WTC11 (cell line): Measurements from ENCODE around the gene OST4. TPM values are rescaled to one million over a fixed set of nuclear protein-coding genes. Genes with fewer than 3 reads are reported as not detected.
A peak's percentile ranks its signal among the peaks of the same experiment; 100 is the strongest.

ENCODE experiments used
- ATAC-seq: fragments of 200-7000 bp; cut with Tn5 transposase; 2 replicates; pipeline ENCODE4 v1.10.0; 2021; ENCODE audit warnings: mild to moderate bottlenecking, moderate library complexity
- CTCF ChIA-PET: fragments of 300-600 bp; sonication (Branson Sonifier 250); formaldehyde crosslinking; loops from one replicate; lab custom pipeline; 2021; ENCODE audit warnings: antibody characterized with exemption; lab: Charles Lee
- POLR2A ChIA-PET: fragments of 350-600 bp; sonication (Branson Sonifier 250); formaldehyde crosslinking; loops from one replicate; lab custom pipeline; 2021; ENCODE audit warnings: antibody characterized with exemption; lab: Charles Lee
- DNase-seq: peaks from one replicate; pipeline ENCODE4 v3.0.0; 2021; ENCODE audit warnings: low spot score
- H3K27ac Mint-ChIP-seq: 2 replicates; pipeline ENCODE4 v1.8.0; 2021; ENCODE audit warnings: mixed read lengths
- H3K27me3 Mint-ChIP-seq: 2 replicates; pipeline ENCODE4 v1.8.0; 2021; ENCODE audit warnings: low read depth, mild to moderate bottlenecking, moderate library complexity, mixed read lengths
- H3K36me3 Mint-ChIP-seq: 2 replicates; pipeline ENCODE4 v1.8.0; 2021; ENCODE audit warnings: mixed read lengths
- H3K4me1 Mint-ChIP-seq: 2 replicates; pipeline ENCODE4 v1.8.0; 2022; ENCODE audit warnings: mixed read lengths
- H3K4me3 Mint-ChIP-seq: 2 replicates; pipeline ENCODE4 v1.8.0; 2021; ENCODE audit warnings: mild to moderate bottlenecking, moderate library complexity, mixed read lengths
- H3K9me3 Mint-ChIP-seq: 2 replicates; pipeline ENCODE4 v1.8.0; 2021; ENCODE audit warnings: mixed read lengths
- CREM ChIP-seq: sonication (generic); formaldehyde crosslinking; IDR thresholded peaks from 2 replicates; pipeline ENCODE4 v1.8.1; 2022; ENCODE audit warnings: mild to moderate bottlenecking, missing genetic modification reagents, moderate library complexity
- FOXP1 ChIP-seq: sonication (generic); formaldehyde crosslinking; IDR thresholded peaks from 2 replicates; pipeline ENCODE4 v1.8.0; 2022; ENCODE audit warnings: missing genetic modification reagents, mild to moderate bottlenecking, moderate library complexity, borderline replicate concordance
- KAT7 ChIP-seq: sonication (generic); formaldehyde crosslinking; IDR thresholded peaks from 2 replicates; pipeline ENCODE4 v1.8.1; 2023; ENCODE audit warnings: missing genetic modification reagents, mild to moderate bottlenecking, borderline replicate concordance
- NFE2L1 ChIP-seq: sonication (generic); formaldehyde crosslinking; IDR thresholded peaks from 2 replicates; pipeline ENCODE4 v1.8.1; 2023; ENCODE audit warnings: missing genetic modification reagents
- NFYB ChIP-seq: sonication (generic); formaldehyde crosslinking; conservative IDR thresholded peaks from 2 replicates; pipeline ENCODE4 v1.8.0; 2022; ENCODE audit warnings: low read depth, missing genetic modification reagents
- TEAD1 ChIP-seq: sonication (generic); formaldehyde crosslinking; IDR thresholded peaks from 2 replicates; pipeline ENCODE4 v1.8.0; 2022; ENCODE audit warnings: mild to moderate bottlenecking, missing genetic modification reagents
- TP53 ChIP-seq: sonication (generic); formaldehyde crosslinking; IDR thresholded peaks from 2 replicates; pipeline ENCODE4 v1.8.1; 2023; ENCODE audit warnings: mild to moderate bottlenecking, missing genetic modification reagents
- ZNF138 ChIP-seq: sonication (generic); formaldehyde crosslinking; conservative IDR thresholded peaks from 2 replicates; pipeline ENCODE4 v1.8.1; 2022; ENCODE audit warnings: mild to moderate bottlenecking, moderate library complexity, missing genetic modification reagents
- ZNF263 ChIP-seq: sonication (generic); formaldehyde crosslinking; IDR thresholded peaks from 2 replicates; pipeline ENCODE4 v1.8.1; 2022; ENCODE audit warnings: low read depth, mild to moderate bottlenecking, moderate library complexity, missing genetic modification reagents
- ZNF416 ChIP-seq: fragments of 250-450 bp; sonication (Bioruptor Pico); IDR thresholded peaks from 2 replicates; pipeline ENCODE4 v1.9.0; 2021; ENCODE audit warnings: mild to moderate bottlenecking, inconsistent platforms
- ZNF671 ChIP-seq: fragments of 250-450 bp; sonication (Bioruptor Pico); IDR thresholded peaks from 2 replicates; pipeline ENCODE4 v1.8.0; 2021; ENCODE audit warnings: mild to moderate bottlenecking
- total RNA-seq: library from RNA; stranded (reverse); gene quantifications from 3 replicates; pipeline ENCODE4 v1.2.3, GENCODE V29; 2021
- TF ChIP-seq, protein P1 (sequence below): fragments of 250-450 bp; sonication (Bioruptor Pico); IDR thresholded peaks from 2 replicates; pipeline ENCODE4 v1.9.0; 2021; ENCODE audit warnings: mild to moderate bottlenecking
- TF ChIP-seq, protein P2 (sequence below): sonication (generic); formaldehyde crosslinking; IDR thresholded peaks from 2 replicates; pipeline ENCODE4 v1.8.1; 2023; ENCODE audit warnings: mild to moderate bottlenecking, missing genetic modification reagents, moderate library complexity
- TF ChIP-seq, protein P3 (sequence below): sonication (generic); formaldehyde crosslinking; IDR thresholded peaks from 2 replicates; pipeline ENCODE4 v1.8.0; 2022; ENCODE audit warnings: mild to moderate bottlenecking, missing genetic modification reagents
- TF ChIP-seq, protein P4 (sequence below): sonication (generic); formaldehyde crosslinking; IDR thresholded peaks from 2 replicates; pipeline ENCODE4 v1.8.0; 2023; ENCODE audit warnings: missing genetic modification reagents, mild to moderate bottlenecking, borderline replicate concordance
- TF ChIP-seq, protein P5 (sequence below): sonication (generic); formaldehyde crosslinking; IDR thresholded peaks from 2 replicates; pipeline ENCODE4 v1.8.1; 2022; ENCODE audit warnings: mild to moderate bottlenecking, moderate library complexity, missing genetic modification reagents

The OST4 gene
- total RNA-seq, 1 experiment from 2014 or later, result 210 TPM

DNA sequence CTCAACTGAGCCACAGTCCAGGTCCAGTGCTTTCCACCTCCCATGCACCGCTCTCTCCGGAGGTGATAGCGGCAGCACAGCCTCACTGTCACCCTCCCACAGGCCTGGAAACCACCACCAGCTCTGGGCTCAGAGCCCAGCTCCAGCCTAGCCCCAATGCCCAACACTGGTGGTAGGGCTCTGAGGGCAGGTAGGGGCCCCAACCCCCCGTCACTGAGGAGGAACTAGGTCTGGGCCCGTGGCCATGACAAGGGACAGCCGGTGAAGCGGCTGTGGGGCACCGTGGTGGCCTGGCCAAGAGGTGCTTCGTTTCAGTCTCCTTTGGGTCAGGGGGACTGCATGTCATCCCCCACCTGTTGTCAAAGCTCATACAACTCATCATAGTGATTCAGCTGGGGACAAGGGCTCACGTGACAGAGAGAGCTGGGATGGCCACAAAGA, 44.2 kb downstream of the OST4 start (continued):
- TF ChIP-seq CREM (CRISPR knock-in tag) (no peak), ZNF671 (CRISPR knock-in tag) (no peak)
- TF ChIP-seq, protein P1, sequence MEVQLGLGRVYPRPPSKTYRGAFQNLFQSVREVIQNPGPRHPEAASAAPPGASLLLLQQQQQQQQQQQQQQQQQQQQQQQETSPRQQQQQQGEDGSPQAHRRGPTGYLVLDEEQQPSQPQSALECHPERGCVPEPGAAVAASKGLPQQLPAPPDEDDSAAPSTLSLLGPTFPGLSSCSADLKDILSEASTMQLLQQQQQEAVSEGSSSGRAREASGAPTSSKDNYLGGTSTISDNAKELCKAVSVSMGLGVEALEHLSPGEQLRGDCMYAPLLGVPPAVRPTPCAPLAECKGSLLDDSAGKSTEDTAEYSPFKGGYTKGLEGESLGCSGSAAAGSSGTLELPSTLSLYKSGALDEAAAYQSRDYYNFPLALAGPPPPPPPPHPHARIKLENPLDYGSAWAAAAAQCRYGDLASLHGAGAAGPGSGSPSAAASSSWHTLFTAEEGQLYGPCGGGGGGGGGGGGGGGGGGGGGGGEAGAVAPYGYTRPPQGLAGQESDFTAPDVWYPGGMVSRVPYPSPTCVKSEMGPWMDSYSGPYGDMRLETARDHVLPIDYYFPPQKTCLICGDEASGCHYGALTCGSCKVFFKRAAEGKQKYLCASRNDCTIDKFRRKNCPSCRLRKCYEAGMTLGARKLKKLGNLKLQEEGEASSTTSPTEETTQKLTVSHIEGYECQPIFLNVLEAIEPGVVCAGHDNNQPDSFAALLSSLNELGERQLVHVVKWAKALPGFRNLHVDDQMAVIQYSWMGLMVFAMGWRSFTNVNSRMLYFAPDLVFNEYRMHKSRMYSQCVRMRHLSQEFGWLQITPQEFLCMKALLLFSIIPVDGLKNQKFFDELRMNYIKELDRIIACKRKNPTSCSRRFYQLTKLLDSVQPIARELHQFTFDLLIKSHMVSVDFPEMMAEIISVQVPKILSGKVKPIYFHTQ (CRISPR knock-in tag), result no peak

DNA sequence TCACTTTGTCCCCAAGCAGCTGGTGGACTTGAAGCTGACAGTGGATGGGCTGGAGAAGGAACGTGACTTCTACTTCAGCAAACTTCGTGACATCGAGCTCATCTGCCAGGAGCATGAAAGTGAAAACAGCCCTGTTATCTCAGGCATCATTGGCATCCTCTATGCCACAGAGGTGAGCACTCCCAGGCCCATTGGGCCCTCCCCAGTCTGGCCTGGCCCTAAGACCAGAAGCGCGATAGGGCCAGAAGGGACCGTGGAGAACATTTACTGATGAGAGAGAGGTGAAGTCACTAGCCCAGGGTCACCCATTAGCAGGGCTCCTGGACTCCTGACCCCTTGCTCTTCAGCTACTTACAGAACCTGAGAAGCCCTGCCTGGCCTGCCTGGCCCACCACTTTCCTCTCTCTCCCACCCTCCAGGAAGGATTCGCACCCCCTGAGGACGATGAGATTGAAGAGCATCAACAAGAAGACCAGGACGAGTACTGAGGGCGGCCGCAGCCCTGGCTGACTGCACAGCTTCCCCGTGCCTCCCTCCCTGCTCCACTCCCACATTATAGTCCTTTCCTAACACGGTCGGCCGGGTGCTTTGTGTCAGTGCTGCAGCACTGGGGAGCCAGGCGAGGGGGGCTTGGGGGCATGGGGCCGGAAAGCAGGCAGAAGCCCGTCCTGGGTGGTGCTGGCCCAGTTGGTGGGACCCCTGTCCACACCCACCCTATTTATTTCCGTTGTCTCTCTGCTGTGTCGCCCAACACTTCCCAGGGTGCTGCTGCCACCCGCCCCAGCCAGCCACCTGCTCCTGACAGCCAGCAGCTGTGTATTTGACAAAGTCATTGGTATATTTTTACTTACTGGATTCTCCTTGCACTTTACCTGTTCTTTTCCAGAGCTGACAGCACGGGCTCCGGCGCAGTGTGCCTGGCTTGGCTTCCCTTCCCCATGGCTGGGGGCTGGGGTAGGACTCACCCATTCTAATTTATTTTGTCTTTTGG, 45.3 kb downstream of the OST4 start:
- H3K9me3 Mint-ChIP-seq, result no peaks in the 10 kb centered on the region
- ATAC-seq (no peak), DNase-seq (no peak)
- H3K4me1 Mint-ChIP-seq, result peaks cover 3% of the 10 kb centered on the region; the same call in 1 of the 2 replicates
- CTCF ChIA-PET, result interaction anchor here (0.9 to 6.3 kb wide), 10 partner anchors 10 to 277 kb away, joined by 3 to 161 read pairs (median 18); partner anchors contain the start of genes AGBL5, DPYSL5 and KHK
- POLR2A ChIA-PET, result no interaction called here
- H3K27ac Mint-ChIP-seq, result no peak overlapping the region
- H3K36me3 Mint-ChIP-seq, result peaks cover 7% of the 10 kb centered on the region; the same call in 1 of the 2 replicates
- no peaks in the 10 kb centered on the region for H3K27me3 Mint-ChIP-seq
- TF ChIP-seq KAT7 (CRISPR knock-in tag) (no peak), NFE2L1 (CRISPR knock-in tag) (no peak), ZNF138 (CRISPR knock-in tag) (no peak), TEAD1 (CRISPR knock-in tag) (no peak), ZNF416 (no peak)
- TF ChIP-seq, all 79 proteins: peak for 0
- no peak overlapping the region for H3K4me3 Mint-ChIP-seq

DNA sequence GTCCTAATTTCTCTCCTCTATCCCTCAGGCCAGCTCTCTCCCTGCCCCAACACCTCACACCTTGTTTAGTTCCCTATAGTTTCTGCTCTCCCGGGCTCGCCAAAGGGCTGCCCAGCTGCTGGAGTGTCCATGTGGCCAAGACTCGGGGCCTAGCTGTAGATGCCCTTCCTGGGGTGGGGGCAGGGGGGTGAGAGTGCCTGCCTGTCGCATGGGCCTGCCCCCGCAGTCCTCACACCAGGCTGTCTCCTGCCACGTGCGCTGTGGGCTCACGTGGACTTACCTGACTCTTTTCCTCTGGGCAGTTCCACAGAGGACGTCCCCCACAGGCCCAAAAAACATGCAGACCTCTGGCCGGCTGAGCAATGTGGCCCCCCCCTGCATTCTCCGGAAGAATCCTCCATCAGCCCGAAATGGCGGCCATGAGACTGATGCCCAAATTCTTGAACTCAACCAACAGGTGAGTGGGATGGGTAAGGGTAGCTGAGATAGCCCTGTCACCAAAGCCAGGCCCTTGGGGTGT, 46.1 kb downstream of the OST4 start:
- no peak for TF ChIP-seq ZNF416
- TF ChIP-seq, protein P2, sequence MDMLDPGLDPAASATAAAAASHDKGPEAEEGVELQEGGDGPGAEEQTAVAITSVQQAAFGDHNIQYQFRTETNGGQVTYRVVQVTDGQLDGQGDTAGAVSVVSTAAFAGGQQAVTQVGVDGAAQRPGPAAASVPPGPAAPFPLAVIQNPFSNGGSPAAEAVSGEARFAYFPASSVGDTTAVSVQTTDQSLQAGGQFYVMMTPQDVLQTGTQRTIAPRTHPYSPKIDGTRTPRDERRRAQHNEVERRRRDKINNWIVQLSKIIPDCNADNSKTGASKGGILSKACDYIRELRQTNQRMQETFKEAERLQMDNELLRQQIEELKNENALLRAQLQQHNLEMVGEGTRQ (CRISPR knock-in tag), result no peak
- TF ChIP-seq ZNF263, result no peak
- TF ChIP-seq TP53 (CRISPR knock-in tag), result no peak
- ATAC-seq (no peak), DNase-seq (no peak)
- Mint-ChIP-seq H3K4me3 (no peak overlapping the region), H3K9me3 (no peaks in the 10 kb centered on the region), H3K36me3 (peaks cover 7% of the 10 kb centered on the region; the same call in 1 of the 2 replicates), H3K27me3 (no peaks in the 10 kb centered on the region), H3K4me1 (peaks cover 6% of the 10 kb centered on the region), H3K27ac (no peak overlapping the region; the same call in 1 of the 2 replicates)
- CTCF ChIA-PET, result interaction anchor here (0.6 to 6.3 kb wide), 30 partner anchors 8 to 410 kb away, joined by 3 to 161 read pairs (median 10); partner anchors contain the start of genes AGBL5, DPYSL5, KHK and OST4
- POLR2A ChIA-PET, result no interaction called here

DNA sequence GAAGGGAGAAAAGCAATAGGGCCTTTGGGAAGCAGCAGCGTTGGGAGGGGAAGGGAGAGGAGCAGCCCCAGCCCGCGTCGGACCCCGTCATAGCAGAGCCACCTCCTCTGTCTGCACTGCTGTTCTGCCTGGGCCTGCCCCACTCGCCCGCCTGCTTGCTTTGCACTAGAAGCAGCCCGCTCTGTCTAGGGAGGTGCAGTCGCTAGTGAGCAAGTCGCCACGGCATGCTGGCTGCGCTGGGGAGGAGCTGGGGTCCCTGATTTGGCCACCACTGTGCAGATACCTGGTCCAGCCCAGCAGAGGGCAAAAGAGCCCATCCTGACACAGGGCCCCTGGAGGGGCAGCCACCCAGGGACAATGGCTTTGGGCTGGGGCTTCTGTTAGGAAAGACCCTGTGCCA, 46.6 kb downstream of the OST4 start:
- no peak overlapping the region; the same call in 1 of the 2 replicates for H3K27ac Mint-ChIP-seq
- TF ChIP-seq NFYB (no peak), KAT7 (CRISPR knock-in tag) (no peak), FOXP1 (no peak)
- TF ChIP-seq, protein P3, sequence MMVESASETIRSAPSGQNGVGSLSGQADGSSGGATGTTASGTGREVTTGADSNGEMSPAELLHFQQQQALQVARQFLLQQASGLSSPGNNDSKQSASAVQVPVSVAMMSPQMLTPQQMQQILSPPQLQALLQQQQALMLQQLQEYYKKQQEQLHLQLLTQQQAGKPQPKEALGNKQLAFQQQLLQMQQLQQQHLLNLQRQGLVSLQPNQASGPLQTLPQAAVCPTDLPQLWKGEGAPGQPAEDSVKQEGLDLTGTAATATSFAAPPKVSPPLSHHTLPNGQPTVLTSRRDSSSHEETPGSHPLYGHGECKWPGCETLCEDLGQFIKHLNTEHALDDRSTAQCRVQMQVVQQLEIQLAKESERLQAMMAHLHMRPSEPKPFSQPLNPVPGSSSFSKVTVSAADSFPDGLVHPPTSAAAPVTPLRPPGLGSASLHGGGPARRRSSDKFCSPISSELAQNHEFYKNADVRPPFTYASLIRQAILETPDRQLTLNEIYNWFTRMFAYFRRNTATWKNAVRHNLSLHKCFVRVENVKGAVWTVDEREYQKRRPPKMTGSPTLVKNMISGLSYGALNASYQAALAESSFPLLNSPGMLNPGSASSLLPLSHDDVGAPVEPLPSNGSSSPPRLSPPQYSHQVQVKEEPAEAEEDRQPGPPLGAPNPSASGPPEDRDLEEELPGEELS (CRISPR knock-in tag), result no peak
- TF ChIP-seq, protein P4, sequence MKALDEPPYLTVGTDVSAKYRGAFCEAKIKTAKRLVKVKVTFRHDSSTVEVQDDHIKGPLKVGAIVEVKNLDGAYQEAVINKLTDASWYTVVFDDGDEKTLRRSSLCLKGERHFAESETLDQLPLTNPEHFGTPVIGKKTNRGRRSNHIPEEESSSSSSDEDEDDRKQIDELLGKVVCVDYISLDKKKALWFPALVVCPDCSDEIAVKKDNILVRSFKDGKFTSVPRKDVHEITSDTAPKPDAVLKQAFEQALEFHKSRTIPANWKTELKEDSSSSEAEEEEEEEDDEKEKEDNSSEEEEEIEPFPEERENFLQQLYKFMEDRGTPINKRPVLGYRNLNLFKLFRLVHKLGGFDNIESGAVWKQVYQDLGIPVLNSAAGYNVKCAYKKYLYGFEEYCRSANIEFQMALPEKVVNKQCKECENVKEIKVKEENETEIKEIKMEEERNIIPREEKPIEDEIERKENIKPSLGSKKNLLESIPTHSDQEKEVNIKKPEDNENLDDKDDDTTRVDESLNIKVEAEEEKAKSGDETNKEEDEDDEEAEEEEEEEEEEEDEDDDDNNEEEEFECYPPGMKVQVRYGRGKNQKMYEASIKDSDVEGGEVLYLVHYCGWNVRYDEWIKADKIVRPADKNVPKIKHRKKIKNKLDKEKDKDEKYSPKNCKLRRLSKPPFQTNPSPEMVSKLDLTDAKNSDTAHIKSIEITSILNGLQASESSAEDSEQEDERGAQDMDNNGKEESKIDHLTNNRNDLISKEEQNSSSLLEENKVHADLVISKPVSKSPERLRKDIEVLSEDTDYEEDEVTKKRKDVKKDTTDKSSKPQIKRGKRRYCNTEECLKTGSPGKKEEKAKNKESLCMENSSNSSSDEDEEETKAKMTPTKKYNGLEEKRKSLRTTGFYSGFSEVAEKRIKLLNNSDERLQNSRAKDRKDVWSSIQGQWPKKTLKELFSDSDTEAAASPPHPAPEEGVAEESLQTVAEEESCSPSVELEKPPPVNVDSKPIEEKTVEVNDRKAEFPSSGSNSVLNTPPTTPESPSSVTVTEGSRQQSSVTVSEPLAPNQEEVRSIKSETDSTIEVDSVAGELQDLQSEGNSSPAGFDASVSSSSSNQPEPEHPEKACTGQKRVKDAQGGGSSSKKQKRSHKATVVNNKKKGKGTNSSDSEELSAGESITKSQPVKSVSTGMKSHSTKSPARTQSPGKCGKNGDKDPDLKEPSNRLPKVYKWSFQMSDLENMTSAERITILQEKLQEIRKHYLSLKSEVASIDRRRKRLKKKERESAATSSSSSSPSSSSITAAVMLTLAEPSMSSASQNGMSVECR (CRISPR knock-in tag), result no peak
- TF ChIP-seq, protein P5, sequence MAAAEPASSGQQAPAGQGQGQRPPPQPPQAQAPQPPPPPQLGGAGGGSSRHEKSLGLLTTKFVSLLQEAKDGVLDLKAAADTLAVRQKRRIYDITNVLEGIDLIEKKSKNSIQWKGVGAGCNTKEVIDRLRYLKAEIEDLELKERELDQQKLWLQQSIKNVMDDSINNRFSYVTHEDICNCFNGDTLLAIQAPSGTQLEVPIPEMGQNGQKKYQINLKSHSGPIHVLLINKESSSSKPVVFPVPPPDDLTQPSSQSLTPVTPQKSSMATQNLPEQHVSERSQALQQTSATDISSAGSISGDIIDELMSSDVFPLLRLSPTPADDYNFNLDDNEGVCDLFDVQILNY, result no peak

More for the DNA sequence above, 46.6 kb downstream of the OST4 start:
- DNase-seq, result peak; percentile 45
- ChIA-PET POLR2A (interaction anchor here (0.7 to 1.1 kb wide), 3 partner anchors 8 to 176 kb away, joined by 3 to 8 read pairs (median 4); partner anchors contain the start of gene TMEM214), CTCF (interaction anchor here (0.6 to 6.3 kb wide), 55 partner anchors 8 to 418 kb away, joined by 3 to 161 read pairs (median 5); partner anchors contain the start of genes AGBL5, DPYSL5, KHK and OST4)
- H3K9me3 Mint-ChIP-seq, result no peaks in the 10 kb centered on the region
- ATAC-seq, result peak; percentile 54
- peaks cover 6% of the 10 kb centered on the region for H3K4me1 Mint-ChIP-seq
- no peaks in the 10 kb centered on the region for H3K27me3 Mint-ChIP-seq
- H3K36me3 Mint-ChIP-seq, result peaks cover 7% of the 10 kb centered on the region; the same call in 1 of the 2 replicates
- no peak overlapping the region for H3K4me3 Mint-ChIP-seq
